K562 (cell line): ENCODE results near the gene LY6G5B. TPM values are rescaled to one million over a fixed set of nuclear protein-coding genes. Genes with fewer than 3 reads are reported as not detected.

ENCODE experiments used
- CBX8 ChIP-seq: fragments of 200-600 bp; sonication (generic); IDR thresholded peaks from 2 replicates; pipeline ENCODE4 v1.6.1; 2012; ENCODE audit warnings: borderline replicate concordance, mixed run types, low read depth, mild to moderate bottlenecking, moderate library complexity, mixed read lengths, low read length, control low read depth, inconsistent platforms; ENCODE audit not compliant: poor library complexity, severe bottlenecking; ENCODE audit errors: extremely low read depth
- CHD2 ChIP-seq: IDR thresholded peaks from 2 replicates; pipeline ENCODE4 v1.6.1; 2011; ENCODE audit warnings: low read depth, low read length
- CREB3 ChIP-seq: fragments of 450-650 bp; conservative IDR thresholded peaks from 2 replicates; pipeline ENCODE4 v1.6.1; 2016; ENCODE audit warnings: missing genetic modification characterization, low read depth, mild to moderate bottlenecking, missing compliant biosample characterization, moderate library complexity
- EP300 ChIP-seq: IDR thresholded peaks from 2 replicates; pipeline ENCODE4 v1.6.1; 2012; ENCODE audit warnings: low read length, improper control_type of control experiment
- EP400 ChIP-seq: fragments of 450-650 bp; IDR thresholded peaks from 2 replicates; pipeline ENCODE4 v1.6.1; 2017; ENCODE audit warnings: antibody characterized with exemption, mild to moderate bottlenecking, moderate library complexity
- FUS ChIP-seq: fragments of 200-400 bp; formaldehyde crosslinking; optimal IDR thresholded peaks from 2 replicates; pipeline ENCODE3; 2017; ENCODE audit warnings: low read depth, low read length
- KDM5B ChIP-seq: fragments of 200-600 bp; sonication (generic); IDR thresholded peaks from 2 replicates; pipeline ENCODE4 v1.6.1; 2012; ENCODE audit warnings: low read depth, mild to moderate bottlenecking, moderate library complexity, low read length, control low read depth, inconsistent platforms; ENCODE audit not compliant: insufficient replicate concordance
- MCM7 ChIP-seq, 2 experiments: fragments of 450-650 bp; IDR thresholded peaks; 2 replicates each; pipeline ENCODE4 v1.6.1; 2016 to 2018
- MTF1 ChIP-seq: fragments of 250-450 bp; sonication (Bioruptor Pico); IDR thresholded peaks from 2 replicates; pipeline ENCODE4 v1.9.0; 2021; ENCODE audit warnings: moderate library complexity, mild to moderate bottlenecking, inconsistent platforms, borderline replicate concordance
- NCOA4 ChIP-seq: fragments of 450-650 bp; IDR thresholded peaks from 2 replicates; pipeline ENCODE4 v1.6.1; 2018; ENCODE audit warnings: mild to moderate bottlenecking; ENCODE audit not compliant: partially characterized antibody
- NFXL1 ChIP-seq: fragments of 450-650 bp; formaldehyde crosslinking; IDR thresholded peaks from 2 replicates; pipeline ENCODE4 v1.4.0; 2021; ENCODE audit warnings: mild to moderate bottlenecking
- NFYB ChIP-seq: IDR thresholded peaks from 2 replicates; pipeline ENCODE4 v1.6.1; 2011; ENCODE audit warnings: mild to moderate bottlenecking, moderate library complexity; ENCODE audit not compliant: insufficient read length; ENCODE audit errors: extremely low read depth
- SMAD3 ChIP-seq: fragments of 450-650 bp; formaldehyde crosslinking; conservative IDR thresholded peaks from 2 replicates; pipeline ENCODE4 v1.4.0; 2020; ENCODE audit warnings: mild to moderate bottlenecking
- XRCC5 ChIP-seq: fragments of 200-400 bp; formaldehyde crosslinking; IDR thresholded peaks from 2 replicates; pipeline ENCODE4 v1.6.1; 2017; ENCODE audit warnings: low read depth, mild to moderate bottlenecking, low read length
- ZKSCAN1 ChIP-seq: fragments of 150-350 bp; IDR thresholded peaks from 2 replicates; pipeline ENCODE4 v1.6.1; 2016; ENCODE audit warnings: low read depth, low read length
- ZNF507 ChIP-seq: conservative IDR thresholded peaks from 2 replicates; pipeline ENCODE4 v1.6.1; 2017; ENCODE audit warnings: missing genetic modification characterization, missing compliant biosample characterization
- ZNF740 ChIP-seq, 3 experiments: fragments of 200-800 bp in 1 of 3; sonication (Bioruptor generic) in 1 of 3; sonication (generic) in 1 of 3; formaldehyde crosslinking in 1 of 3; IDR thresholded peaks; 2 replicates each; pipeline versions ENCODE4 v1.6.1 to v1.8.0; 2016 to 2022; ENCODE audit warnings: mild to moderate bottlenecking in 2 of 3, missing compliant biosample characterization in 2 of 3, missing genetic modification characterization in 2 of 3, missing genetic modification reagents in 1 of 3
- ZNF764 ChIP-seq: fragments of 250-450 bp; sonication (Bioruptor Pico); IDR thresholded peaks from 2 replicates; pipeline ENCODE4 v1.4.0; 2020; ENCODE audit warnings: low read depth, mild to moderate bottlenecking, moderate library complexity
- polyA plus RNA-seq, 8 experiments: library from polyadenylated mRNA; depleted of rRNA in 4 of 8; stranded (reverse) in 5 of 8; unstranded in 3 of 8; fragments of >200 nt; fragmentation: Nextera tagmentation in 2 of 8; fragmentation: Illumina TruSeq in 1 of 8; extraction: Ambion mirVana in 2 of 8; extraction: Trizol in 1 of 8; gene quantifications; 2 replicates each; pipeline versions ENCODE4 v1.2.1 to v1.2.3, GENCODE V29; 2011 to 2014; ENCODE audit warnings: inconsistent platforms in 1 of 8, missing spikeins in 1 of 8
- total RNA-seq, 7 experiments: library from RNA; depleted of rRNA in 6 of 7; stranded (reverse); fragments of >200 nt in 6 of 7; fragmentation: Illumina TruSeq in 2 of 7; extraction: Trizol in 2 of 7; gene quantifications; 2 replicates each; pipeline versions ENCODE4 v1.2.1 to v1.2.3, GENCODE V29; 2011 to 2021; ENCODE audit warnings: low replicate concordance in 1 of 7
- TF ChIP-seq, protein P1 (sequence below): fragments of 250-450 bp; sonication (Bioruptor Pico); IDR thresholded peaks from 2 replicates; pipeline ENCODE4 v1.4.0; 2020; ENCODE audit warnings: mild to moderate bottlenecking, moderate library complexity

The LY6G5B gene
- total and polyA plus RNA-seq, 9 of the 15 experiments (the other 6 are each of a cell fraction or from before 2014, with no cell fraction given), result 6.0 to 27.0 (median 7.5) TPM

GRCh38 chr6:31664790-31665500 is 4.8 kb upstream of the LY6G5B start, which contains the start of gene GPANK1 (continued):
- no peak for TF ChIP-seq ZNF764 (CRISPR knock-in tag)
- TF ChIP-seq MTF1 (CRISPR knock-in tag), result peak; percentile 73
- peak; percentile 86 for TF ChIP-seq KDM5B
- peak; percentile 89; the same call in 1 of the 2 replicates for TF ChIP-seq XRCC5
- no peak for TF ChIP-seq ZNF507 (tag)
- peak; percentile 20; the same call in 1 of the 2 replicates for TF ChIP-seq CHD2
- TF ChIP-seq FUS, result no peak
- no peak for TF ChIP-seq EP400
- no peak for TF ChIP-seq NFYB
- TF ChIP-seq NCOA4, result no peak
- TF ChIP-seq EP300, result peak; percentile 61
- TF ChIP-seq CREB3 (tag), result peak; percentile 66; the same call in 1 of the 2 replicates
- TF ChIP-seq NFXL1 (CRISPR knock-in tag), result 0 out of 2 replicates have a peak, but pooled peaks have one; percentile 35
- TF ChIP-seq SMAD3 (CRISPR knock-in tag), result peak; percentile 89
- TF ChIP-seq MCM7 (IDR thresholded peaks at IDR 0.05), result no peak
- TF ChIP-seq ZKSCAN1, result peak; percentile 84
- TF ChIP-seq ZNF740 (CRISPR knock-in tag; IDR thresholded peaks at IDR 0.05), result 0 out of 2 replicates have a peak, but pooled peaks have one; percentile 53
- no peak for TF ChIP-seq ZNF740 (tag; IDR thresholded peaks at IDR 0.05)
- no peak for TF ChIP-seq CBX8
- TF ChIP-seq, protein P1, sequence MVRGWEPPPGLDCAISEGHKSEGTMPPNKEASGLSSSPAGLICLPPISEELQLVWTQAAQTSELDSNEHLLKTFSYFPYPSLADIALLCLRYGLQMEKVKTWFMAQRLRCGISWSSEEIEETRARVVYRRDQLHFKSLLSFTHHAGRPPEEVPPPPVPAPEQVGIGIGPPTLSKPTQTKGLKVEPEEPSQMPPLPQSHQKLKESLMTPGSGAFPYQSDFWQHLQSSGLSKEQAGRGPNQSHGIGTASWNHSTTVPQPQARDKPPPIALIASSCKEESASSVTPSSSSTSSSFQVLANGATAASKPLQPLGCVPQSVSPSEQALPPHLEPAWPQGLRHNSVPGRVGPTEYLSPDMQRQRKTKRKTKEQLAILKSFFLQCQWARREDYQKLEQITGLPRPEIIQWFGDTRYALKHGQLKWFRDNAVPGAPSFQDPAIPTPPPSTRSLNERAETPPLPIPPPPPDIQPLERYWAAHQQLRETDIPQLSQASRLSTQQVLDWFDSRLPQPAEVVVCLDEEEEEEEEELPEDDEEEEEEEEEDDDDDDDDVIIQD (CRISPR knock-in tag), result no peak
- TF ChIP-seq, all 486 proteins: peak for 202
